Measurements from ENCODE around the gene SPOCK1. TPM values are rescaled to one million over a fixed set of nuclear protein-coding genes. Genes with fewer than 3 reads are reported as not detected.

SPOCK1 gene
- total RNA-seq, 4 donors from 2014 or later: 46.5 to 52.7 (median 51.4) TPM

DNA sequence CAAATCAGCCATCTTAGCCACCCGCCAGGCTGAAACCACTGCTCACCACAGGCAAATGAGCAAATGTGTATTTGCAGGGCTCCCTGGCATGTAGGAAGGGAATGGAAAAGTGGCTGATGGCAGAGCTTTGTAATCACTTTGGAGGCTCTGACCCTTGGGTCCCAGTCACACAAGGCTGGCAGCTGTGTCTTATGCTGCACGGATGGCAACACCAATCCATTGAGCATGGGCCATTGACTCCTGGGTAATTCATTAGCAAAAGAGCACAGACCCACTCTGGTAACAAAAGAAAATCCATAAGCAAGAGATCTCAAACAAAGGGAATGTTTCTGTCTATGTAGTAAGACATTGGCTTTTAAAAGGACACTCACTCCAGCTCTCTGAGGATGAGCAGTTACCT is 57.6 kb downstream of the SPOCK1 start:
- WGBS, 2 donors (ENCODE audit: low coverage in 1 of 2): 80 to 95% methylated on average over 1 to 2 of the region's 2 CpGs
- Histone ChIP-seq H3K27me3 (peaks cover 6% of the 10 kb centered on the region), H3K9me3 (no peaks in the 10 kb centered on the region), H3K36me3 (no peaks in the 10 kb centered on the region), H3K4me1 (no peaks in the 10 kb centered on the region), H3K27ac (no peak overlapping the region), H3K4me3 (no peak overlapping the region)
- no peak for ATAC-seq
- TF ChIP-seq, protein P1, sequence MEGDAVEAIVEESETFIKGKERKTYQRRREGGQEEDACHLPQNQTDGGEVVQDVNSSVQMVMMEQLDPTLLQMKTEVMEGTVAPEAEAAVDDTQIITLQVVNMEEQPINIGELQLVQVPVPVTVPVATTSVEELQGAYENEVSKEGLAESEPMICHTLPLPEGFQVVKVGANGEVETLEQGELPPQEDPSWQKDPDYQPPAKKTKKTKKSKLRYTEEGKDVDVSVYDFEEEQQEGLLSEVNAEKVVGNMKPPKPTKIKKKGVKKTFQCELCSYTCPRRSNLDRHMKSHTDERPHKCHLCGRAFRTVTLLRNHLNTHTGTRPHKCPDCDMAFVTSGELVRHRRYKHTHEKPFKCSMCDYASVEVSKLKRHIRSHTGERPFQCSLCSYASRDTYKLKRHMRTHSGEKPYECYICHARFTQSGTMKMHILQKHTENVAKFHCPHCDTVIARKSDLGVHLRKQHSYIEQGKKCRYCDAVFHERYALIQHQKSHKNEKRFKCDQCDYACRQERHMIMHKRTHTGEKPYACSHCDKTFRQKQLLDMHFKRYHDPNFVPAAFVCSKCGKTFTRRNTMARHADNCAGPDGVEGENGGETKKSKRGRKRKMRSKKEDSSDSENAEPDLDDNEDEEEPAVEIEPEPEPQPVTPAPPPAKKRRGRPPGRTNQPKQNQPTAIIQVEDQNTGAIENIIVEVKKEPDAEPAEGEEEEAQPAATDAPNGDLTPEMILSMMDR (IDR thresholded peaks at IDR 0.05): no peak
- TF ChIP-seq EP300 (IDR thresholded peaks at IDR 0.05) (no peak), POLR2A (IDR thresholded peaks at IDR 0.05) (no peak), POLR2AphosphoS5 (IDR thresholded peaks at IDR 0.05) (no peak)

DNA sequence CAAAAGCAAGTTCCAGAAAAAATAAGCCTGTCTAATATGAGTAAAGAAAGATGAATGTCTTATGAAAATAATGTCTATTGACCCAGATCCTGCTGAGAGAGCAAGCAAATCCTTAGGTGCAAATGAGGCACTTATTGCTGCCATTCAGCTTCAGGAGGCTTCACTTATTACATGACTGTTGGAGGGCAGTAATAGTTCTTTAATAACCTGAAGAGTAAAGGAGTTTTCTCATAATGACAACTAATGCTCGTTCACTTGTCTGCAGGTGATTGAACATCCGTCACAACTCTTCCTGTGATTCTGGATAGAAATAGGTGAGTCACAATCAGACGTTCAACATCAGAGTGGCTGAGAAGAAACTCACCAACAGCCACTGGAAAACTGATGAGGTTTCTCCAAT is 58.3 kb downstream of the SPOCK1 start:
- Histone ChIP-seq H3K27ac (no peak overlapping the region), H3K36me3 (no peaks in the 10 kb centered on the region), H3K4me3 (no peak overlapping the region), H3K4me1 (no peaks in the 10 kb centered on the region), H3K9me3 (no peaks in the 10 kb centered on the region), H3K27me3 (peaks cover 6% of the 10 kb centered on the region)
- TF ChIP-seq POLR2A (IDR thresholded peaks at IDR 0.05): no peak
- no peak for TF ChIP-seq EP300 (IDR thresholded peaks at IDR 0.05)
- TF ChIP-seq, protein P1 (IDR thresholded peaks at IDR 0.05): no peak
- no peak for TF ChIP-seq POLR2AphosphoS5 (IDR thresholded peaks at IDR 0.05)
- 65 to 75% methylated on average over 3 of the region's 3 CpGs for WGBS, 2 donors (ENCODE audit: low coverage in 1 of 2)
- no peak for ATAC-seq

DNA sequence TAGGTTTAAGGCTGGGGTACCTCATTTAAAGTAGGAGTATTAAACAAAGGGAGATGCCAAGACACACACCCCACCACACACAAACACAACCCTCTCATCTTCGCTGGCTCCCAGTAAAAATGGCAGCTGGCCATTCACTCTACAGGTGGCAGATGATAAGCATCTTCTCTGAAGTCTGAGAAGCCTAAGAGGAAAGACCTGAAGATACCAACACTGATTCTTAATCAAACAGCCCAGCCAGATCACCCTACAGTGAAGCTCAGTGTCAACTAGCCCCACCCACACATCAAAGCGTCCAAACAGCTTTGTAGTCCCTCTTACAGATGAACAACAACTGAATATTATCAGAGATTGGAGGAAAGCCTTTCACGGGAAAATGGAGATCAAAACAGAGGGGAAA is 59.5 kb downstream of the SPOCK1 start:
- ATAC-seq: no peak
- H3K4me1 ChIP-seq: no peaks in the 10 kb centered on the region
- no peak overlapping the region for H3K27ac ChIP-seq
- peaks cover 3% of the 10 kb centered on the region for H3K27me3 ChIP-seq
- 49% methylated on average over 2 of the region's 3 CpGs; no CpG with 5 or more reads in 1 of the 2 donors for WGBS, 2 donors (ENCODE audit: low coverage in 1 of 2)
- TF ChIP-seq, protein P1 (IDR thresholded peaks at IDR 0.05): no peak
- TF ChIP-seq POLR2AphosphoS5 (IDR thresholded peaks at IDR 0.05): no peak
- TF ChIP-seq EP300 (IDR thresholded peaks at IDR 0.05): no peak
- TF ChIP-seq POLR2A (IDR thresholded peaks at IDR 0.05): no peak
- H3K9me3 ChIP-seq: no peaks in the 10 kb centered on the region
- no peak overlapping the region for H3K4me3 ChIP-seq
- H3K36me3 ChIP-seq: no peaks in the 10 kb centered on the region

DNA sequence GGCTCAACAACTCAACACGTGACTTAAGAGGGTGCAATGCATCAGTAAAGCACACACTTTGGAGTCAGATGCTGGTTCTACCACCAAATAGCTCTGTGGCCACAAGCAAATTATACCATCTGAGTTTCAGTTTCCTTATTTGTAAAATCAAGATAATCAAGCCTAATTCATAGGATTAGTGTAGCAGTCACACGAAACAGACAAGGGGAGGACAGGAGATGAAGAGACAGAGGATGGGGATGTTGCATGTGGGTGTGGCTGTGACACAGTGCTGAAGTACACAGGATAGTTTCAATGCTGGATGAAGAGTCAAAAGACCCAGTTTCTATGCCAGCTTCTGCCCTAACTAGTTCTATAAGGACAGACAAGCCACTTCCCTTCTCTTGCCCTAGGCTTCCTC is 60.2 kb downstream of the SPOCK1 start:
- no peak for ATAC-seq
- 83 to 95% methylated on average over 1 to 2 of the region's 2 CpGs for WGBS, 2 donors (ENCODE audit: low coverage in 1 of 2)

DNA sequence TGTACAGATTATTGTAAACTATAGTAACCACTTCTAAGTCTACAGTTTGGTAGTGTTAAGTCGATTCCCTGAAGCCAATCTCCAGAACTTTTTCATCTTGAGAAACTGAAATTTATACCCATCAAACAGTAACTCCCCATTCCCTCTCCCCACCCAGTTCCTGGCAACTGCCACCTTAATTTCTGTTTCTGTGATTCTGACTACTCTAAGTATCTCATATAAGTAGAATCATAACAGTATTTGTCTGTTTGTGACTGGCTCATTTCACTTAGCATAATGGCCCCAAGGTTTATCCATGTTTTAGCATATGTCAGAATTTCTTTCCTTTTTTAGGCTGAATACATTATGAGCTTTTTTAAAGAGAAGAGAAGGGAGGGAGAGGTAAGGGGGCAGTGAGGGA is 61.4 kb downstream of the SPOCK1 start:
- Histone ChIP-seq H3K36me3 (no peaks in the 10 kb centered on the region), H3K9me3 (no peaks in the 10 kb centered on the region), H3K4me3 (no peak overlapping the region), H3K4me1 (no peaks in the 10 kb centered on the region), H3K27ac (no peak overlapping the region), H3K27me3 (no peaks in the 10 kb centered on the region)
- no peak for ATAC-seq
- 27 to 50% methylated on average over 1 of the region's 1 CpG for WGBS, 2 donors (ENCODE audit: low coverage in 1 of 2)
- no peak for TF ChIP-seq EP300 (IDR thresholded peaks at IDR 0.05)
- TF ChIP-seq POLR2A (IDR thresholded peaks at IDR 0.05): no peak
- no peak for TF ChIP-seq POLR2AphosphoS5 (IDR thresholded peaks at IDR 0.05)
- TF ChIP-seq, protein P1 (IDR thresholded peaks at IDR 0.05): no peak

More for the DNA sequence above, 60.2 kb downstream of the SPOCK1 start:
- no peaks in the 10 kb centered on the region for H3K27me3 ChIP-seq
- no peaks in the 10 kb centered on the region for H3K9me3 ChIP-seq
- H3K27ac ChIP-seq: no peak overlapping the region
- H3K36me3 ChIP-seq: no peaks in the 10 kb centered on the region
- no peak overlapping the region for H3K4me3 ChIP-seq
- no peaks in the 10 kb centered on the region for H3K4me1 ChIP-seq
- TF ChIP-seq POLR2A (IDR thresholded peaks at IDR 0.05) (no peak), POLR2AphosphoS5 (IDR thresholded peaks at IDR 0.05) (no peak), EP300 (IDR thresholded peaks at IDR 0.05) (no peak)
- TF ChIP-seq, protein P1 (IDR thresholded peaks at IDR 0.05): no peak
